GM19099 (cell line): ENCODE measurements around the gene EXOSC9.

Source experiments
- POLR2A ChIP-seq: IDR thresholded peaks from 3 replicates; pipeline ENCODE4 v1.6.1; 2011; ENCODE audit warnings: low read depth; ENCODE audit not compliant: insufficient read length; ENCODE audit errors: extremely low read depth

EXOSC9 gene

DNA sequence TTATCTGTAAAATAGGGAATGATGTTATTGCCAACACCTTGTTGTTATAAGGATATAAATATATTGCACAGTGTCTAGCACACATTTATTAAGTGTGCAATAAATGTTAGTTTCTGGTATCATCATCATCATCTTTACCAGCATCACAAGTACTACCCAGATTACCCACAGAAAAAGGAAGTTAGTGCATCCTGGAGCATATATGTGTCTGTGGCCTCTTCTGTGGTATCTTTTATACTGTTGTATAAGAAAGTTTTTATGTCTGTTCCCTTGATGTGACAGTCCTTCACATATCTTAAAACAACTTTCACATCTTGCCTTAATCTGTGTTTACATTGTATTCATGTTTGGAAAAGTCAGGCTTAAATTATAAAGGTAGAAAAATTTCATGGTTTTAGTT, 10.0 kb downstream of the EXOSC9 start:
- TF ChIP-seq POLR2A: no peak

DNA sequence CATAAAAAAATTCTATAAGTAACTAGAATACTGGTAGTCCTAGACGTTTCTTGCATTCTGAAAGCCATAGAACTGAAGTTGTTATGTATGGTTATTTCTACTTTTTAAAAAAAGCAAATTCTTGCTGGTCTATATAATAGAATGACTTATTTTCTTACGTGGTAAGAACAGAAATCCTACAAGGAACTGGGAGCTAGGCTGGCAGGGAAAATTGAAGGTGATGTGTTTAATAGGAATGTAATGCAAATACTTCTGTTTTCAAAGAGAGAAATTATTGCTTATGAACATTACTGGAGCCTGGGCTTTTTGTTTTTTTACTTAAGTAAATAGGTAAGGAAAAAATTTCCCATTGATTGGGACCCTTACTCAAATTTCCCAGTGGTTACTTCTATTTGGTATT, 13.6 kb downstream of the EXOSC9 start:
- no peak for TF ChIP-seq POLR2A

DNA sequence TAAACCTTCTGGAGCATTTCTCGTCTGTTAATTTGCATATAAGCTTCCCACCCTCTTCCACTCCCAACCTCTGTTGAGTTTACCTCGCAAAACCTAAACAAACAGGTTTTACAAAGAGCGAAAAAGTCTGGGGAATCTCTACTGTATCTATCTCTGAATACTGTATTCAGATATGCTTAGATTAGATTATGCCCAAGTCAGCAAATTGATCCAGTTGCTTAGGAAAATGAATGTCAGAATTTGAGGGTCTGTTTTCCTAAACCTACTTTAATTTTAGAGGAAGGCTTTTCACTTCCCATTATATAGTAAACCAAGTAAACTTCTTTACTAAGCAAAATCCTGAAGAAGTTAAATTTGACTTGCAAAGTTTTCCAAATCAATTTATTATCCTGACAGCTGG, 15.9 kb downstream of the EXOSC9 start:
- no peak for TF ChIP-seq POLR2A

DNA sequence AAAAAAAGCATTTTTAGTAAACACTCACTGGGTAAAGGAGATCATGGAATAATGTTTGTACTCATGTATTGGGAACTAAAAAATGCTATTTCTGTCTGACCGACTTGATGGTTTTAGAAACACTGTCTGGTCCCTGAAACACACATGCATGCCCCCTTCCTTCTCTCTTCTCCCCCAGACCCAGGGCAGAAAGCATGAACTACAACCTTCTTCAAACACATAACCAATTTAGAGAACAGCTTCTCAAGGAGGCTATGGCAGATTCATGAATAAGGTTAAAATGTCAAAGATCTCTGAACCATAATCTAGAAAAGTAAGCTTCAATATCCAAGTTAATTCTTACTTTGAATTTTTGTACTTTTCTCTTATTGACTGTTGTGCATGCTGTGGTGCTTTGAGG, 16.6 kb downstream of the EXOSC9 start:
- TF ChIP-seq POLR2A: no peak

DNA sequence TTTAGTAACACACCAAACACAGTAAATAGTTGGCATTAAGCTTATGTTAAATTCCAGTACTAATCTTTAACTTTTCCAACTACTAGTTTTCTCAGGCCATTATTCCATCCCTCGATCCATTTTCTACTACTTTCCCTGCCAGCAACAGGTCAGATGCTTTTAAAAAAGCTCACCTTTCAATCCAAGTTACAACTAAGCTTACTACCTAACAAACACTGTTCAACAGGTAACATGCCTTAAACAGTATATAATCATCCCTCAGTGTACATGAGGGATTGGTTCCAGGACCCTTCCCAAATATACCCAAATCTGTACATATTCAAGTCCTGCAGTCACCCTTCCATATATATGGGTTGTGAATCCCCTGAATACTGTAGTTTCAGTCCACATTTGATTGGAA, 17.1 kb downstream of the EXOSC9 start:
- no peak for TF ChIP-seq POLR2A

DNA sequence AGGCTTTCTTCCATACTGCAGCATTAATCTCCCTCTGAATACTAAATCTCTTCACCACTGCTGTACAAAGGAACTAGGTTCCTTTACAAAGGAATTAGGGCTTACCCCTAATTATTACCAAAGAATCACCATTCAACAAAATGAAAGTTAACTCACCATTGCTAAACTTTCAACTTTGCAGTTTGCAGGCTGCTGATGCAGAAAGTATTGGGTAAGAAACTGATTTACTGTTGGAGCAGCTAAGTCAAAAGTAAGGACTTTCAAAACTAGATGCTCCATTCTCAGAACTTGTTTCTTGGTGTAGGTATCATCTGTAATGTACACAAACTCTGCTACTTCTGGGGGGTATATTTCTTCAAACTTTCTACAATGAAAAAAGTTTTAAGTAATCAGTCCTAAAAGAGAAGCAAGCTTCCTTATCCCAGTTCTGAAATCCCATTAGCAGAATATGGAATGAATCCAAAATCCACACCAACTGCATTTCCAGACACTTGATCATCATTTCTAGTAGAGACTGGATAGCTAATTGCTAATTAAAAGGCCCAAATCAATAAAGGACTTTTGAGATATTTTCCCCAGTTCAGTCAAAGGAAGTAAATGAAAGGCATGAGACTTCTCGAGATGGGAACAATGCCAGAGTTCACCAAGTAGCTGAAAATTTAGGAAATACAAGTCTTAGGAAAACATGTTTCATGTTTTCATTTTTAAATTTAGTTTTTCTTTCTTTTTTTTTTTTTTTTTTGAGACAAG, 18.3 kb downstream of the EXOSC9 start:
- no peak for TF ChIP-seq POLR2A

DNA sequence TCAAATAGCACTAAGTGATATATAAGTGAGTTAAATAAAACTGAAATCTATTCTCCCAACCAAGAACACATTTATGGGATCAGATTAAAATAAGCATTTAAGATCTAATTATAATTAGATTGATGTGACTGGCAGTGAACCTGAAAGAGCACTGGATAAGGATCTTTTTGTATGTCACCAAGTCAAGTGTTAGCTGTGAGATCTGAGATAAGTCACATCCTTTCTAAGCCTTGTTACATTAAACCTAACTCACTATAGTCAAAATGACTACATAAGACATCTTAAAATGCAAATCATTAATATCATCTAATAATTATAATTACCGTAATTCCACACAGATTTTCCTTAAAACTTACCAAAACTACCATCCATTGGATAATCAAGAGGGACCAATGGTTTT, 20.9 kb downstream of the EXOSC9 start:
- TF ChIP-seq POLR2A: no peak

DNA sequence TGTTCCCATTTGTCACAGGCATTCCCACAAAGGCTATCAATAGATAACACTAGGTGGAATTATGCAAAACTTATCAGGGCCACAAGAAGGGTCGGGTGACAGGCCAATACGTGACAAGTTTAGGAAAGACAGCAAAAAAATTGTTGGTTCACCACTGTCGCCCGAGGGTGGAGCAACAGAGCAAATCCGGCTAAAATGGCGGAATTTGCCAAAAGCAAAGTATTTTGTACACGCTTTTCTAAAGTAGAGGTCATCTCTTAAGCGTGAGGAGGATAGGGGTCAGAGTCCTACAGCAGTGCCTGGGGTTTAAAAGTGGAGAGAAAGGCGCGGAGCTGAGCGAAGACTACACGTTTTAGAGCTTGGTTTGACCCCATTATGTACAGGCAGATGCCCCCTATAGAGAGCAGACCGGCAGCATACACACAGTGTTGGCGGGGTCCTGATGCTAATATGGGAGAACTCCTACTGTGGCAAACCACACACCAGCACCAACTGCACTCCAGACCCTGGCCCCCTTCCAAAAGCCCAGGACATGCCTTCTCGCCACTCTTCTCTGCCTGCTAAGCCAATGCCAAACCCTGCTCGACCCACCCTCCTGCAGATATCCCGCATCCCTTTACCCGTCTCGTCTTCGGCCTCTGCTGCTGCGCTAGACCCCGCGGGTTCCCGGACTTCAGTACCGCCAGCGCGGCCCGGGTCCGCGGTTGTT, 21.8 kb downstream of the EXOSC9 start:
- no peak for TF ChIP-seq POLR2A

DNA sequence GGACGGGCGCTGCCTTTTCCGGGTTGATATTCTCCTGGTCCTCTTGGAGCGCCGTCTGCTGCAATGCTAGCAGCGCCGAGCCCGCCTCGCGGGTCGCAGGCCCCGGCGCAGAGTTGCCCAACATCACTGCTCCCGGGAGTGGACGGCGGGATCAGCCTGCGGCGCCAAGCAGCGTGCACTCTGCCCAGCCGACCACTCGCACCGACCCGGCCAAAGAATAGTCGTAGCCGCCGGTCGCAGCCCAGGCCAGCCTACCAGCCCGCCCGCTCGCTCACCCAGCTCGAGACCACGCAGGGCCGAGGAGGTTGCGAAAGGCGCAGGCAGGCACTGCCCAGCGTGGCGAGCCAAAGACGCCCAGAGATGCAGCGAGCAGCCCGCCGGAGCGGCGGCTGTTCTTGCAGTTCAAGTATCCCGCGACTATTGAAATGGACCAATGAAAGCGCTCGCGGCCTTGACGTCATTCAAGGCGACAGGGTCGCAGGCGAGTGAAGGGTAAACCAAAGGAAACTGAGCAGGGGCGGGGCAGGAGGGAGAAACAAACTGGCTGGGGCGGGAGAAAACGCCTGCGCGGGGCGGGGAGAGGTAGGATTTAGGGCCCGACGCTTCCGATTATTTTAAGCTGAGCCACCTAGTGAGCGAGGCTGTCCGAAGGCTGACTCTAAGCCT, 22.5 kb downstream of the EXOSC9 start, which contains the start of gene CCNA2:
Gene CCNA2 (minus strand): TSS at position 379 of the 666 bp plus-strand sequence. CDS start 255 bp downstream, at position 124.
- TF ChIP-seq POLR2A: peak; percentile 87

DNA sequence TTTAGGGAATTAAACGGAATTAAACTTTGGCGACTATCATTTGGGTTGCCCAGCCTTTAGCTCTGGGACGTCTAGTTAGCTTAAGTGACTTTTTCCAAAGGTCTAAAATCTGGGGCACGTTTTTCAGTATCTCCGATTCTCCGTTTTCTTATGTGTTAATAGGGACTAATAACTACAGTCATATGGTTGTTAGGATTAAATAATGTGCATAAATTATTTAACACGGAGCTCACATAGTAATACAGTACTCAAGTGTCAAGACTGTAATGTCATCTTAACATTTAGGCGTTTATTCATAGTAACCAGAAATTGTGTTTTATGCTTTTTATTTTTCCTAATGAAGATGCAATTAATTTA, 23.0 kb downstream of the EXOSC9 start:
- no peak for TF ChIP-seq POLR2A

DNA sequence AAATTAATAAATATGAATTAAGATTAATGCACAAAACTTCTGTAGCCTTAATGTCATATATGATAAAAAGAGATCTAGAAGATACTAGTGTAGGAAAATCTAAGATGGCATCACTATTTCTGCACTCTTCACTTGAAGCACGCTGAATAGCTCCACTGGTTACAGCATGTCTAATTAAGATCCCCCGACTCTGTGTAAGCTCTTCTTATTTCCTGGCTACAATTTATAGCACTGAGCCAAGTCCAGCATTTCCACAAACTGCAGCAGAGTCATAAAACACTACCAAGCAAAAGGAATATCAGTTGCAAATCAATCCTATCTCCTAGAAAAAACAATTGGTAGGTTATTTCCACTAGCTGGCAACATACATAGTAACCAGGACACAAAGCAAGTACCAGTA, 23.8 kb downstream of the EXOSC9 start:
- no peak for TF ChIP-seq POLR2A

DNA sequence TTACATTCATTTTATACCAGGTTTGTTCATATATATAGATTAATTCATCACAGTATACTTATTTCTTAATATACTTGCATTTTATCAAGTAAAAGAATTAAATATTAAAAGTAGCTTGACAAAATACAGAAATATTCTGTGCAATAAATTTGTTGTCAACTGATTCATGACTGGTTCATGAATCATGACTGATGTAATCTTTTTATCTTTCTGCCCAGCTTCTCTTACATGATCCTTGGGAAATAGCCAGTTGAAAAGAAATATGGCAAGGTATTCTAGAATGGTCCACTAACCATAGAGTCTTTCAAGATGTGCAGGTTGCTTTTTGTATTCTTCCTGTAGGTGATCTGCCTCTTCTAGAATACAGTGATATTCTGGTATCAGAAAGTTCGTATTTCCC, 26.7 kb downstream of the EXOSC9 start:
- TF ChIP-seq POLR2A: no peak

DNA sequence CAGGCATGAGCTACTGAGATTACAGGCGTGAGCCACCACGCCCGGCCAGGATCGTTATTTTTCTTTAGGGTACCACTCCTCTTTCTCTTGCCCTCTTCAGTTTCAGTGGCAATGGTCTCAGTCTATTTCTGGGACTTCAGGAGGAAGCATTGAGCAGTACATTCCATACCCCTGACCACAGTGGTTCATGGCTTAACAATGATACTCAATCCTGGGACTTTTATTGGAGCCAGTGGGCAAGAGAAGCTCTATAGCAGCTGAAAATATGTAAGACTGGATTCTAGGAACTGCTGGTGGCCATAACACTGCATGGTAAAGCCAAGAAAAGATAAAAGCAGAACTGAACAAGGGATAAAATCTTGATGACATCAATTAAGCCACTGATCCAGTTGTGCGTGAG, 28.4 kb downstream of the EXOSC9 start:
- no peak for TF ChIP-seq POLR2A

DNA sequence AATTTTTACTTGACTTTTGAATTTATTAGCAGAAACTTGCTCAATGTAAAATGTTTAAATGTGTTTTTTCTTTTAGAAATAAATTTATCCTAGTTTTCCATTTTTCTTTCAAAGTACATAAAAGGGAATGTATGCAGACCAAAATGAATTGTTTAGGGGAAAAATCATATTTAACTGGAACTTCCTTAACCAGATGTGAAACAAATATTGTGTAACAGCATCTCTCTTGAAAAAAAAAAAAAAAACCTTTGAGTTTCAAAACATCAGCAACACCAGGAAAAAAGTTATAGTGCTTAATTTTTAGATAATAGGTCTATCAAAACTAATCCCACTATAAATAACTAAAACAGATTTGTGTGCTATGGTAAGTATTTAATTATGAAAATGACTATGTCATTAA, 37.0 kb downstream of the EXOSC9 start:
- TF ChIP-seq POLR2A: no peak

DNA sequence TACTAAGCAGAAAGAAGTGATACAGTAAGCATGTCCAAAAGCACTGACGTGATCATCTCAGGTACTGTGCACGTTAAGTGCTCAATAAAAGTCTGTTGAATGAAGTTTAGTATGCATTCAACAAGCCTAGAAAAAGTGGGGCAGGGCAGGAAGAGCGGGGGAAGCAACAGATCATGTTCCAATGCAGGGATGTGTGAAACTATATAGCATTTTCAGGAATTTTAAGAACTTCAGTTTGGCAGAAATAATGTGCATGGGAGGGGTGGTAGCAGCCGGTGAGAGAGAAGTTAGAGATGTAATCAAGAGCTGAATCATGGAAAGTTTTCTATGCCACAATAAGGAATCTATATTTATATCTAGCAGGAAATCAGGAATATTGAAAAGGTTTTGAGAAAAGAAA, 41.7 kb downstream of the EXOSC9 start:
- no peak for TF ChIP-seq POLR2A

DNA sequence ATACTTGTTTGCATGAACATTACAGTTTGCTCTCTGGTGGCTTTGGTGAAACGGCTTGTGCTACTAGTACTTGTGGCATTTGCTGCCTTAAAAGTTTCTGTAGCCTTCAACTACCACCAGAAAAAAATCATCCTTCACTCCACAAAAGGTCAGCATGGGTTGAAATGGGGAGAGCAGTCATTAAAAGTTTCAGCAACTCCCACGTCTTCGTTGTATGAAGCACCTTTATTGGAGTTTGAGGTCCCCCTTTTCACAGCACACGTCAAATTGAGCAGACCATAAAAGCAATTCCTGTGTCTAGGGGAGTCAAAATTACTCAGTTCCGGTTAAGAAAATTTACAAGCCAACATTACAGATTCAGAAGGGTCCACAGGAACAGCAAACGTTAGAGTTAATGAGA, 45.5 kb downstream of the EXOSC9 start:
- no peak for TF ChIP-seq POLR2A
